ENCODE measurements around the gene MBNL3.
"Not testable (repeated sequence)": the region's sequence is repeated elsewhere in the genome, so short reads cannot be mapped to it uniquely, and the experiment has no call there.

Gene MBNL3

DNA sequence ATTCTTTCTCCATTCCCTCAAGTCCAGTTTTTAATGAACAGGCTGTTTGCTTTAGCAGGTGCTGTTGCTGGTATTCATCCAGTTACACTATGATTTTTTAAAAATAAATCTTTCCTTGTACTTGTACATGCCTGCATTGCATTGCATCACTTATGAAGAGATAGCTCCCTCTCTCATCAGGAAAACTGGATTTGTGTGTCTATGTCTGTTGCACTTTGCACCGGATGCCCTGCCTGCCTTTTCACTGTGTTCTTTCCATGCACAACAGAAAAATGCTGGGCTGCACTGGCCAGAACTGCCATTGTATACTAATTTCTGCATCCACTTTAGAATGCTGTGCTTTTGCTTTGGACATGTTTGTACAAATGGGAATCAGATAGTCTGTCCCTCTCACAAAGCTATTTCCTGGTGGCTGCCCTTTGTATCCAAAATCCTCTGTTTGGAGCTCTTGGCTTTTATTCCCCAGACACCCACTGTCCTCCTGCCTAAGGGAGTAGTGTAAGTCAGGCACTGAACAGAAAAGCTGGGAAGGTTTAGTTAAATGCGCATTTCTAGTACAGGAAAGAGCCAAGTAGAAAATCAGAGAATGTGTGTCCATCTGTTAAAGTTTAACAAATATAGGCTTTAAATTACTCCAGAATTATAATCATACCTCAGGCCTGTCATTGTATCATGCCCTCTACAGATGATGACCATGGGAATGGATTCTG lies 119.1 kb downstream of the MBNL3 start:
- no peak for DNase-seq (ENCODE audit: low spot score)

DNA sequence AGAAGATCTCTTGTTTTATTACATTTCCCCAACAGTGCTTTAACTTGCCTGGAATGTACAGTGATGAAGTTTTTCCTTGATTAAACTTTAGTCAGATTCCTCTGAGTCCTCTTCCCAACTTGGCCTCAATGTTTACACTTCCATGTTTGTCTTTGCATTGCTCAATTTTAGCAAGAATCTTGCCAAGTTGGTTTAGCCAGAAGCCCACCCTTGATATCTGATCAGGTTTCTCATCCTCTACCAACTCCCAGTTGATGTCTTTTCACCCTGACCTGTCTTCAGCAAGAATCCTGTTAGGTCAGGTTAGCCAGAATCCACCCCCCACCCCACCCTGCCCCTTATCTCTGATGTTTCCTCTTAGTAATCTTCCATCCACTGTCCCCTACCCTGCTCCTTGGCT lies 120.9 kb downstream of the MBNL3 start:
- no peak for DNase-seq (ENCODE audit: low spot score)

DNA sequence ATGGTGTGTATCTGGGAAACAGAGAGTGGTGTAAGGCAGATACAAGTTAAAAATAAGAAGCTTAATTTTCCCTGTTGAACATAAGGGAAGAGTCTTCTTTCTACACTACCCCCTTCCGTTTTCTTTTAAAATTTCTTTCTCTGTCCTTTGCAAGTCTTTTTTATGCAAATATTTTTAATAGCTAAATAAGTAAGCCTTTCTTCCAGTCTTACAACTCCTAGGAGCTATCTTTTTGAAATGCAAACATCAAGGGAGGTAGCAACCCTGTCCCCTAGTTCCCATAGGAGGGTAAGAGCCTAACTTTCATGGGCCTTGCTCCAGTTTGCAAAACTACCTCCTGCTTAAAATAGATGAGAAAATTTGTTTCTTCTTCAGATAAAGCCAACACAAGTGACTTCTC lies 121.5 kb downstream of the MBNL3 start:
- DNase-seq (ENCODE audit: low spot score): no peak

DNA sequence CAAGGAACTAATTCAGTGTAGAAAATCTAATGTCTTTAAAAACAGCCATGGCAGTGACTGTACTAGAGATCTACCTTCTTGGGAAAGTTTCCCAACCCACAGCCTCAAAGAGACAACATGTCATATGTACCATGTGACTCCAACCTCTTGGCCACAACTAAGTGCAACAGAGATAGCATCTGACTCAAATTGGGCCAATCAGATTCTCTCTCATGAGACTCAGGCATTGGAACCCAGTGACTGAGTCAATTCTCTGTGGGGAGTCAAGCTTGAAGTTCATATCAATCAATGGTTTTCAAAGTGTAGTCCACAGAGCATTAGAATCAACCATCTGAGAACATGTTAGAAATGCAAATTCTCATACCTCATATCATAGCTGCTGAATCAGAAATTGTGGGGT lies 123.3 kb downstream of the MBNL3 start:
- DNase-seq (ENCODE audit: low spot score): no peak

DNA sequence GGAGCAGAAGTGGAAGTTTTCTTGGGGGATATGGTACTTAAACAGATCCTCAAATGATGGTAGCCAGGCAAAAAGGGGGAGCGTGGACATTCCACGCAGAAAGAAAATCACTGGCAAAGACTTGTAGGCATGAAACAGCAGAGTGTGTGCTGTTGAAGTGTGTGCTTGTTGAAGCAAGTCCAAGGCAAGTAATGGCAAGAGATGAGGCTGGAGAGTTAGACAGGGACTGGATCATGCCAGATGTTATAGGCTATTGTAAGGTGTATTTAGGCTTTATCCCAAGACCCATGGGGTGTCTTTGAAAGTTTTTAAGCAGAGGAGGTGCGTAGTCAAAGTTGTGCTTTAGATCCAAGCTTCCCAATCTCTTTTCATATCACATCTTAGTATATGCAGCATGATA lies 124.5 kb downstream of the MBNL3 start:
- no peak for DNase-seq (ENCODE audit: low spot score)

DNA sequence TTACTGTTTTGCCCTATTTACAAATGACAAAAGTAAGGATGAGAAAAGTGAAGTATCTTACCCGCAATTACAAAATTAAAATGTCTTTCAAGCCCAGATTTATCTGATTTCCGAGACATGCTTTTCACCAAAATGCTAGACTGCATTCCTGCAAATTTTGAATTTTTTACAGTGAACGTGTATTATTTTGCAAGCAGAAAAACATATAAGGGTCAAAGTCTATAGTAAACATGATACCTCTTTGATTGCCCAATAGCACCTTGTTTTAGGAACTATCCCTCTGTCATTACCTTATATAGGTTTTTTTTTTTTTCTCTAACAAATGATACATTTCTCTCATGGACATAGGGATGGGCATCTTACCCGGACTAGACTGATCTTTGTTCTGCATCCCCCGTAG lies 135.4 kb downstream of the MBNL3 start:
- no peak for DNase-seq (ENCODE audit: low spot score)

DNA sequence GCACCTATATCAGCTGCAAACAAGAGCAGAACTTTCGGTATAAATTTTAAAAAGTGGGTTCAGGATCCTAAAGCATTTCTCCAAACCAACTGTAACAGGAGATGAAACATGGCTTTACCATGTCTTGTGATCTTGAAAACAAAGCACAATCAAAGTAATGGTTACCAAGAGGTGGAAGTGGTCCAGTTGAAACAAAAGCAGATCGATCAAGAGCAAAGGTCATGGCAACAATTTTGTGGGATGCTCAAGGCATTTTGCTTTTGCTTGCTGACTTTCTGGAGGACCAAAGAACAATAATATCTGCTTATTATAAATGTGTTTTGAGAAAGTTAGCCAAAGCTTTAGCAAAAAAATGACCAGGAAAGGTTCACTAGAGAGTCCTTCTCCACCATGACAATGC lies 152.7 kb downstream of the MBNL3 start:
- DNase-seq (ENCODE audit: low spot score): no peak

DNA sequence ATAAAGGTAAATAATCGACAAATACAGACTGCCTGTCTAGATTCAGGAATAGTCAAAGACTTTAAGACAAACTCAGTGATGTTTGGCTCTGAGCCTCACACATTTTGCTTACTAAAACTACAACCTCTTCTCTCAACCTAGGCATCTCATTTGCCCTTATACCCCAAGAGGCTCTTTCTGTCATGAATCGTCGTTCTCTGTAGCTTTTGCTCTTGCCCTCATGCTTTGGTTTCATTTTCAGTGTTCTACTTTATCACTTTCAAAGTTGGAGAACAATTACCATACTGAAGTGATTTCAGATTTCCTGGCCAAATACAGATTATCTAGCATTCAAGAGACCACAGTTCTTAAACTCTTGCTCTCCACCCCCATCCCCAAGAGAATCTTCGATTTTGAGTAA lies 155.5 kb downstream of the MBNL3 start:
- DNase-seq (ENCODE audit: low spot score): peak; percentile 2

DNA sequence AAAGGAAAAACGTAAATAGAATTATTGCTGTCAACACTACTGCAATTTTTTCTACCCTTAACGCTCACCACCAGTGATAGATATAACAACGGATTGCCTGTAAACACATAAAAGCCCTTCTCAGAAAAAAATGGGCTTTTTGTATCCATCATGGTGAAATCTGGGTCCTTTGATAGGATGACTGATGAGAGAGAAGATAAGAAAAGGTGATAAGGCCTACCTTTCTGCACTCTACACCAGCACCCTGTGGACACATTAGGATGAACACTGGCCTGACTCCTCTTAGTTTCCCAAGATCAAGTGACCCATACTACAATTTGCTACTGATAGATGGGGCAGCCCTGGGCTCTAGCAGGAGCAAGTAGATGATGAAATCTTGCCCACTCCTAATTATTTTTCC lies 157.3 kb downstream of the MBNL3 start:
- DNase-seq (ENCODE audit: low spot score): no peak

DNA sequence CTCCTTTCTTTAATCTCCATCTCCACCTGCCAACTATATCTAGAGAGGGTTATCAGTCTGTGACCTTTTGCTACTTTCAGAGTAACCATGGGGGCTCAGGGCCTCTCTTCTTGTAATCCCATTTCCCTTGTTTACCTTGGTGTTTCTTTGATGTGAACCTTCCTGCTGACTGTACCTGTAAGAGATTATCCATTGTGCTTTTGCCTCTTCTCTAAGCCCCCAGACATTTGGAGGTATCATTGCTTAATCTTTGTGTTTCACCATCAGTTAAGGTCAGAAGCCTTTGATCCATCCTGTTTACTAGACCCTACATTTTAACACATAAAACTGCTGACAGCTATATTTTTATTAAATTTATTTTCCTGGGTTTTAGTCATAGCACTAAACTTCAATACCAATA lies 157.8 kb downstream of the MBNL3 start:
- no peak for DNase-seq (ENCODE audit: low spot score)

DNA sequence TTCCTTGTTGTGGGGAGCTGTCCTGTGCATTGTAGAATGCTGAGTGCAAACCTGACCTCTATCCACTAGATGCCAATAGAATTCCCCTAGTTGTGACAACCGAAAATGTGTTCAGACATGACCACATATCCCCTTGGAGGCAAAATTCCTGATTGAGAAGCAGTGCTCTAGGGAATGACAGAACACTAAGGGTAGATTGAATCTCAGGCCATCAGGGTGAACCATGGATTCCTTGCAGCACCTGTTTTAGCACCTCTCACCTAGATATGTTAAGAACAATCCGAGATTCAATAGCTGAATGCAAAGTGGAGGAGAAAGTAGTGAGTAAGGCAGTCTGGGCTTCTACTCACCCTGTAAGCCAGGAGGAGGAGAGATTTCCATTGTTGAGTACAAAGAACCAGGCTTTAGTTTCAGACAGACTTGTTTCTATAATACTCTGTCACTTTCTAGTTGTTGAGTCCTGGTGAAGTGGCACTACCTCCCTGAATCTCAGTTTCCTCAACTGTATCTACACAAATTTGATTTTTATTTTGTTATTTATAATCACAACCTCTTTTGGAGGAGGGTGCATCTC lies 158.6 kb downstream of the MBNL3 start:
- no peak for DNase-seq (ENCODE audit: low spot score)

DNA sequence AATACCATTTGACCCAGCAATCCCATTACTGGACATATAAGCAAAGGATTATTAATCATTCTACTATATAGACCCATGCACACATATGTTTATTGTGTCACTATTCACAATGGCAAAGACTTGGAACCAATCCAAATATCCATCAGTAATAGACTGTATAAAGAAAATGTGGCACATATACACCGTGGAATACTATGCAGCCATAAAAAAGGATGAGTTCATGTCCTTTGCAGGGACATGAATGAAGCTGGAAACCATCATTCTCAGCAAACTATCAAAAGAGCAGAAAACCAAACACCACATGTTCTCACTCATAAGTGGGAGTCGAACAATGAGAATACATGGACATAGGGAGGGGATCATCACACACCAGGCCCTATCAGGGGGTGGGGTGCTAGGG lies 161.9 kb downstream of the MBNL3 start:
- DNase-seq (ENCODE audit: low spot score): not testable (repeated sequence)
